Suppressor macrophage (primary cell): ENCODE data around the gene CD79B.
"Not testable (repeated sequence)": the region's sequence is repeated elsewhere in the genome, so short reads cannot be mapped to it uniquely, and the experiment has no call there.

Experiments
- DNase-seq, 4 experiments: peaks; one replicate each; pipeline ENCODE4 v3.0.0-alpha.2; 2020 to 2022

CD79B gene

GRCh38 chr17:63909586-63909985, 22.5 kb downstream of the CD79B start:
- not testable (repeated sequence) for DNase-seq

GRCh38 chr17:63907161-63907778, 24.9 kb downstream of the CD79B start:
- peak in 3 of 4 experiments; percentile 20 to 30 (median 25) for DNase-seq

GRCh38 chr17:63904796-63905195, 27.3 kb downstream of the CD79B start:
- not testable (repeated sequence) for DNase-seq

- DNase-seq: peak in 2 of 4 experiments; percentile 12 to 26
Observed at GRCh38 chr17:63903787-63904201, 28.3 kb downstream of the CD79B start.

GRCh38 chr17:63901971-63902370, 30.2 kb downstream of the CD79B start:
- DNase-seq: not testable (repeated sequence)

- not testable (repeated sequence) for DNase-seq
Observed at GRCh38 chr17:63898899-63899798, 33.0 kb downstream of the CD79B start.

GRCh38 chr17:63896524-63897354, 35.4 kb downstream of the CD79B start, which contains the start of gene CSH1:
Gene CSH1 (minus strand): TSS chr17:63896574. CDS start chr17:63896511, 63 bp downstream.
- DNase-seq: not testable (repeated sequence)

- DNase-seq: not testable (repeated sequence)
Observed at GRCh38 chr17:63894821-63895220, 37.3 kb downstream of the CD79B start.

- not testable (repeated sequence) for DNase-seq
Observed at GRCh38 chr17:63894021-63894420, 38.1 kb downstream of the CD79B start.

GRCh38 chr17:63892316-63893037, 39.7 kb downstream of the CD79B start:
- DNase-seq: peak in 1 of 4 experiments; percentile 13

- DNase-seq: peak; percentile 26 to 53 (median 48)
Observed at GRCh38 chr17:63889026-63889848, 42.9 kb downstream of the CD79B start.

- not testable (repeated sequence) for DNase-seq
Observed at GRCh38 chr17:63885119-63885518, 47.0 kb downstream of the CD79B start.

- DNase-seq: not testable (repeated sequence)
Observed at GRCh38 chr17:63882626-63883126, 49.5 kb downstream of the CD79B start.

GRCh38 chr17:63881935-63882601, 50.1 kb downstream of the CD79B start, which contains the start of gene GH2:
Gene GH2 (minus strand): TSS chr17:63881944. CDS start chr17:63881801, 143 bp downstream.
- peak; percentile 58 to 72 (median 65) for DNase-seq

GRCh38 chr17:63881337-63881736, 50.8 kb downstream of the CD79B start:
- not testable (repeated sequence) for DNase-seq

- no peak for DNase-seq
Observed at GRCh38 chr17:63880706-63881105, 51.4 kb downstream of the CD79B start.
